Loucy (cell line): ENCODE measurements around the gene ACOT6.
"Not testable (repeated sequence)": the region's sequence is repeated elsewhere in the genome, so short reads cannot be mapped to it uniquely, and the experiment has no call there.

ENCODE experiments used
- H2AFZ ChIP-seq: fragments of 200-600 bp; sonication (generic); 2 replicates; pipeline ENCODE4 v1.6.0; 2016; ENCODE audit warnings: antibody characterized with exemption, mild to moderate bottlenecking, low read length, moderate library complexity
- H3F3A ChIP-seq: fragments of 200-600 bp; 2 replicates; pipeline ENCODE4 v1.6.0; 2016; ENCODE audit warnings: antibody characterized with exemption, low read depth, mild to moderate bottlenecking
- H3K27me3 ChIP-seq: fragments of 200-600 bp; sonication (generic); 2 replicates; pipeline ENCODE4 v1.6.1; 2014; ENCODE audit warnings: low read length, mild to moderate bottlenecking; ENCODE audit not compliant: insufficient read depth, poor library complexity, severe bottlenecking
- H3K36me3 ChIP-seq: fragments of 200-600 bp; sonication (generic); 2 replicates; pipeline ENCODE4 v1.6.1; 2016; ENCODE audit warnings: low read length; ENCODE audit not compliant: insufficient read depth
- H3K4me1 ChIP-seq: fragments of 200-600 bp; sonication (generic); 2 replicates; pipeline ENCODE4 v1.5.1; 2014; ENCODE audit warnings: low read length, mild to moderate bottlenecking; ENCODE audit not compliant: insufficient read depth, poor library complexity, severe bottlenecking
- H3K4me2 ChIP-seq: fragments of 200-600 bp; sonication (generic); 2 replicates; pipeline ENCODE4 v1.6.0; 2014; ENCODE audit warnings: antibody characterized with exemption, low read length, low read depth, mild to moderate bottlenecking; ENCODE audit not compliant: poor library complexity, severe bottlenecking
- H3K4me3 ChIP-seq: fragments of 200-600 bp; sonication (generic); 2 replicates; pipeline ENCODE4 v1.5.1; 2014; ENCODE audit warnings: low read length, mild to moderate bottlenecking, mixed read lengths; ENCODE audit not compliant: poor library complexity, severe bottlenecking
- H3K79me2 ChIP-seq: fragments of 200-600 bp; sonication (generic); 2 replicates; pipeline ENCODE4 v1.6.1; 2014; ENCODE audit warnings: low read length; ENCODE audit not compliant: insufficient read depth
- H3K9ac ChIP-seq: fragments of 200-600 bp; sonication (generic); 2 replicates; pipeline ENCODE4 v1.6.0; 2014; ENCODE audit warnings: mild to moderate bottlenecking, low read depth, low read length, moderate library complexity; ENCODE audit not compliant: poor library complexity, severe bottlenecking
- H3K9me2 ChIP-seq: fragments of 200-600 bp; sonication (generic); replicated peaks from 2 replicates; pipeline ENCODE4 v1.6.1; 2016; ENCODE audit warnings: low read depth, low read length, mixed read lengths
- H3K9me3 ChIP-seq: fragments of 200-600 bp; sonication (generic); 2 replicates; pipeline ENCODE4 v1.6.1; 2014; ENCODE audit warnings: mild to moderate bottlenecking, antibody characterized with exemption, low read length, low read depth; ENCODE audit not compliant: insufficient read depth
- H4K20me1 ChIP-seq: fragments of 200-600 bp; sonication (generic); 2 replicates; pipeline ENCODE4 v1.6.0; 2014; ENCODE audit warnings: antibody characterized with exemption, low read length, mild to moderate bottlenecking; ENCODE audit not compliant: insufficient read depth, poor library complexity, severe bottlenecking
- CTCF ChIP-seq: fragments of 200-600 bp; sonication (generic); conservative IDR thresholded peaks from 2 replicates; pipeline ENCODE4 v1.5.1; 2014; ENCODE audit warnings: mild to moderate bottlenecking, antibody characterized with exemption, low read length
- EZH2phosphoT487 ChIP-seq: fragments of 200-600 bp; IDR thresholded peaks from 2 replicates; pipeline ENCODE4 v1.6.1; 2018; ENCODE audit warnings: antibody characterized with exemption, mild to moderate bottlenecking, moderate library complexity, borderline replicate concordance

The ACOT6 gene

DNA sequence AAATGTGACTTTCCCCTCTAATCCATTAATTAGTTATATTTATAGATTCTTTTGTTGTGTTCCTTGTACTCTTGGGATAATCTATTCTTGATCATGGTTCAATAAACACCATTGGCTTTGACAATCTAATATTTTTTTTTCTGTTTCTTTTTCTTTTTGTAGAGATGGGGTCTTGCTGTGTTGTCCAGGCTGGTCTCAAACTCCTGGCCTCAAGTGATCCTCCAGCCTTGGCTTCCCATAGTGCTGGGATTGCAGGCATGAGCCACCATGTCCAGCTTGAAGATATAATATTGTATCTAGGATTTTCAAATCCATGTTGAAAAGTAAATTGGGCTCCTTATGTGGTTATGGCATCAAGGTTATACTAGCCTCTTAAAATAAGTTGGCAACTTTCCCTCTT lies 38.7 kb downstream of the ACOT6 start:
- H3F3A ChIP-seq = no peaks in the 10 kb centered on the region
- no peaks in the 10 kb centered on the region for H3K79me2 ChIP-seq
- no peaks in the 10 kb centered on the region for H3K9me3 ChIP-seq

GRCh38 chr14:73655851-73656250 lies 43.5 kb downstream of the ACOT6 start:
- Histone ChIP-seq H3K9ac (no peak overlapping the region), H3K9me3 (no peaks in the 10 kb centered on the region), H3K4me2 (no peak overlapping the region), H2AFZ (no peak overlapping the region), H3K4me3 (no peak overlapping the region), H3F3A (no peaks in the 10 kb centered on the region), H3K36me3 (no peaks in the 10 kb centered on the region), H3K9me2 (no peaks in the 10 kb centered on the region), H3K27me3 (no peaks in the 10 kb centered on the region), H3K4me1 (no peaks in the 10 kb centered on the region), H3K79me2 (no peaks in the 10 kb centered on the region), H4K20me1 (no peaks in the 10 kb centered on the region)
- TF ChIP-seq EZH2phosphoT487 (no peak), CTCF (no peak)

More for the DNA sequence above, 38.7 kb downstream of the ACOT6 start:
- H3K27me3 ChIP-seq = no peaks in the 10 kb centered on the region
- H3K4me1 ChIP-seq = peaks cover under 1% of the 10 kb centered on the region
- no peaks in the 10 kb centered on the region for H3K36me3 ChIP-seq
- no peak overlapping the region for H2AFZ ChIP-seq
- no peaks in the 10 kb centered on the region for H4K20me1 ChIP-seq
- no peak overlapping the region for H3K4me3 ChIP-seq
- TF ChIP-seq EZH2phosphoT487 (no peak), CTCF (no peak)
- no peak overlapping the region for H3K9ac ChIP-seq
- no peak overlapping the region for H3K4me2 ChIP-seq
- H3K9me2 ChIP-seq = no peaks in the 10 kb centered on the region

DNA sequence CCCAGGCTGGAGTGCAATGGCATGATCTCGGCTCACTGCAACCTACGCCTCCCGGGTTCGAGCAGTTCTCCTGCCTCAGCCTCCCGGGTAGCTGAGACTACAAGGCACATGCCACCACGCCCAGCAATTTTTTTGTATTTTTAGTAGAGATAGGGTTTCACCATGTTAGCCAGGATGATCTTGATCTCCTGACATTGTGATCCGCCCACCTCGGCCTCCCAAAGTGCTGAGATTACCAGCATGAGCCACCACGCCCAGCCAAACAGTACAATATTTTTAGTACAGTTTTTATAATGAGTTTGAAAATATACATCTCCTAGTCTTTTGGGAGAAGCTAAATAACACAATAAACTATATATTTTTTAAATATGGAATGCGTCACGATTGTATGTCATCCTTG lies 46.9 kb downstream of the ACOT6 start:
- H3K9me2 ChIP-seq, H4K20me1 ChIP-seq, H3K79me2 ChIP-seq, H3K9me3 ChIP-seq, H3K27me3 ChIP-seq, H3K4me2 ChIP-seq, H2AFZ ChIP-seq, H3K36me3 ChIP-seq, H3K4me3 ChIP-seq, H3F3A ChIP-seq, H3K9ac ChIP-seq, H3K4me1 ChIP-seq: not testable (repeated sequence)

DNA sequence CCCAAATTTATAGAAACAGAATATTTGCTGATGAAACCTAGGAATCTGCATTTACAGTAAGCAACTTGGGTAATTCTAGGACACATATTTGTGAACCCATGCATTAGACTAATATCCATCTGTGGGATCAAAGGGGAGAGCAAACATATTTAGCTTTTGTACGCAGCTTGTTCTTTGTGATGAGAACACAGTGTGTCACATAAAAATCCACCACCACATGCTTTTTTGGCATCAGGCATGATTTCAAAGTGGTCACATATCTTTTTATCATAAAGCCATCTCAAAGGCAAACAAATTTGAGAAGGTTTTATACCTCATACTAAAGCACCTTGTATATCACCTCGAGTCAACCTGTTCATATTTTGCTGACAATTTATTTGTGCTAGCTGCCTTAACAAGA lies 48.2 kb downstream of the ACOT6 start:
- no peaks in the 10 kb centered on the region for H3K9me3 ChIP-seq
- no peak overlapping the region for H3K4me3 ChIP-seq
- H3K36me3 ChIP-seq = no peaks in the 10 kb centered on the region
- no peaks in the 10 kb centered on the region for H3K27me3 ChIP-seq
- H3K79me2 ChIP-seq = no peaks in the 10 kb centered on the region
- H3K4me2 ChIP-seq = no peak overlapping the region
- no peaks in the 10 kb centered on the region for H3K9me2 ChIP-seq
- no peaks in the 10 kb centered on the region for H3F3A ChIP-seq
- no peak for TF ChIP-seq EZH2phosphoT487
- no peaks in the 10 kb centered on the region for H4K20me1 ChIP-seq
- no peaks in the 10 kb centered on the region for H3K4me1 ChIP-seq
- no peak overlapping the region for H3K9ac ChIP-seq
- H2AFZ ChIP-seq = no peak overlapping the region
